ENCODE data around the gene HSPB2. TPM values are rescaled to one million over a fixed set of nuclear protein-coding genes. Genes with fewer than 3 reads are reported as not detected.

HSPB2 gene
- total RNA-seq, 3 donors from 2014 or later = 1.4 to 4.8 TPM; not detected in 1

GRCh38 chr11:111941963-111942362 lies 29.4 kb downstream of the HSPB2 start:
- Histone ChIP-seq H3K36me3 (ENCODE audit: low read depth) (no peaks in the 10 kb centered on the region), H3K9me3 (no peaks in the 10 kb centered on the region), H3K4me3 (no peak overlapping the region), H3K4me1 (ENCODE audit: low read depth) (peaks cover 5% of the 10 kb centered on the region)
- DNase-seq (no peak), ATAC-seq (peak; percentile 41)
- intact Hi-C loops (cut with DNase I, micrococcal nuclease) = no loop called here
- TF ChIP-seq CTCF (IDR thresholded peaks at IDR 0.05) = no peak

GRCh38 chr11:111942829-111943228 lies 30.3 kb downstream of the HSPB2 start:
- Histone ChIP-seq H3K4me3 (no peak overlapping the region), H3K4me1 (ENCODE audit: low read depth) (peaks cover 5% of the 10 kb centered on the region), H3K36me3 (ENCODE audit: low read depth) (no peaks in the 10 kb centered on the region), H3K9me3 (no peaks in the 10 kb centered on the region)
- intact Hi-C loops (cut with DNase I, micrococcal nuclease) = no loop called here
- DNase-seq (no peak), ATAC-seq (no peak)
- TF ChIP-seq CTCF (IDR thresholded peaks at IDR 0.05) = no peak

- intact Hi-C loops (cut with DNase I, micrococcal nuclease) = no loop called here
- peak; percentile 11 for ATAC-seq
Measured at GRCh38 chr11:111944139-111944538, 31.6 kb downstream of the HSPB2 start.

GRCh38 chr11:111944651-111945051 lies 32.1 kb downstream of the HSPB2 start:
- intact Hi-C loops (cut with DNase I, micrococcal nuclease) = no loop called here
- Histone ChIP-seq H3K4me1 (ENCODE audit: low read depth) (no peaks in the 10 kb centered on the region), H3K9me3 (no peaks in the 10 kb centered on the region), H3K36me3 (ENCODE audit: low read depth) (no peaks in the 10 kb centered on the region), H3K4me3 (no peak overlapping the region)
- TF ChIP-seq CTCF (IDR thresholded peaks at IDR 0.05) = no peak
- ATAC-seq = peak; percentile 33
- no peak for DNase-seq

More at GRCh38 chr11:111944139-111944538, 31.6 kb downstream of the HSPB2 start:
- Histone ChIP-seq H3K9me3 (no peaks in the 10 kb centered on the region), H3K4me3 (no peak overlapping the region), H3K4me1 (ENCODE audit: low read depth) (no peaks in the 10 kb centered on the region), H3K36me3 (ENCODE audit: low read depth) (no peaks in the 10 kb centered on the region)
- DNase-seq = no peak
- no peak for TF ChIP-seq CTCF (IDR thresholded peaks at IDR 0.05)

- no peak for TF ChIP-seq CTCF (IDR thresholded peaks at IDR 0.05)
- H3K4me1 ChIP-seq (ENCODE audit: low read depth) = no peaks in the 10 kb centered on the region
- no peak for ATAC-seq
- no peak for DNase-seq
- no peaks in the 10 kb centered on the region for H3K36me3 ChIP-seq (ENCODE audit: low read depth)
- H3K9me3 ChIP-seq = no peaks in the 10 kb centered on the region
- intact Hi-C loops (cut with DNase I, micrococcal nuclease) = no loop called here
- H3K4me3 ChIP-seq = no peak overlapping the region
Measured at GRCh38 chr11:111945198-111945597, 32.7 kb downstream of the HSPB2 start.

GRCh38 chr11:111946499-111946898 lies 34.0 kb downstream of the HSPB2 start:
- intact Hi-C loops (cut with DNase I, micrococcal nuclease) = no loop called here

More at GRCh38 chr11:111946499-111946898, 34.0 kb downstream of the HSPB2 start:
- ATAC-seq (no peak), DNase-seq (no peak)
- Histone ChIP-seq H3K4me3 (no peak overlapping the region), H3K4me1 (ENCODE audit: low read depth) (no peaks in the 10 kb centered on the region), H3K9me3 (no peaks in the 10 kb centered on the region), H3K36me3 (ENCODE audit: low read depth) (no peaks in the 10 kb centered on the region)
- no peak for TF ChIP-seq CTCF (IDR thresholded peaks at IDR 0.05)
